VCaP (cell line): Measurements from ENCODE around the gene MAGI3.

Source experiments
- H3K27ac ChIP-seq: fragments of 450-650 bp; 2 replicates; pipeline ENCODE4 v1.5.1; 2017
- TF ChIP-seq, protein P1 (sequence below): fragments of 450-650 bp; conservative IDR thresholded peaks from 2 replicates; pipeline ENCODE4 v1.5.1; 2017; ENCODE audit warnings: mild to moderate bottlenecking, moderate library complexity

MAGI3 gene

DNA sequence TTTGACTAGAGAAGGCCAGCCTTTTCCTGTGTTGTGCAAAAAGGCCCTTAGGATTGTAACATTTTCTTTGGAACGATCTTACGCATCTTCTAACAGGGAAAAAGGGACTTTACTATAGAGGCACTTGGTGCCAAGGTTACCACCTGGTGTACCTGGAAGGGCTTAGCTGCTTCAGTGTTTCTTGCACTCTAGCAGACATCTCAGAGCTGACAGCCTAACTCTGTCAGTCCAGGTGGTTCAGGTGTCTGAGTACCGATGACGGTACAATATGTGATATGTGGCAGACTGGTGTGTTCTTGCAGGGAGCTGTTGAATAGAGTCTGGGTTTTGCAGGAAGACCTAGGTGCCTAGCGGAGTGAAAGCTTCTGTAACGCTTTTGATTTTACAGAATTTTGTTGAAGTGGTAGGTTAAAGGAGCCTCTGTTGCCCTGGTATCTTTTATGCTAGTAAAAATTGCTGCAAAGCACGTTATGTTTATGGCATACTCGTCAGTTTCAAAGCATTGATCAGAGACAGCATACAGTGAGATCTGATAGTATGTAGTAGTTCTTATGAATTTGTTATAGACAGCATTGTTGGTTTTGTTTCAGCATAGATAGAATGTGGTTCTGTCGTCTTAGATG lies 1.4 kb downstream of the MAGI3 start:
- TF ChIP-seq, protein P1, sequence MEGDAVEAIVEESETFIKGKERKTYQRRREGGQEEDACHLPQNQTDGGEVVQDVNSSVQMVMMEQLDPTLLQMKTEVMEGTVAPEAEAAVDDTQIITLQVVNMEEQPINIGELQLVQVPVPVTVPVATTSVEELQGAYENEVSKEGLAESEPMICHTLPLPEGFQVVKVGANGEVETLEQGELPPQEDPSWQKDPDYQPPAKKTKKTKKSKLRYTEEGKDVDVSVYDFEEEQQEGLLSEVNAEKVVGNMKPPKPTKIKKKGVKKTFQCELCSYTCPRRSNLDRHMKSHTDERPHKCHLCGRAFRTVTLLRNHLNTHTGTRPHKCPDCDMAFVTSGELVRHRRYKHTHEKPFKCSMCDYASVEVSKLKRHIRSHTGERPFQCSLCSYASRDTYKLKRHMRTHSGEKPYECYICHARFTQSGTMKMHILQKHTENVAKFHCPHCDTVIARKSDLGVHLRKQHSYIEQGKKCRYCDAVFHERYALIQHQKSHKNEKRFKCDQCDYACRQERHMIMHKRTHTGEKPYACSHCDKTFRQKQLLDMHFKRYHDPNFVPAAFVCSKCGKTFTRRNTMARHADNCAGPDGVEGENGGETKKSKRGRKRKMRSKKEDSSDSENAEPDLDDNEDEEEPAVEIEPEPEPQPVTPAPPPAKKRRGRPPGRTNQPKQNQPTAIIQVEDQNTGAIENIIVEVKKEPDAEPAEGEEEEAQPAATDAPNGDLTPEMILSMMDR = no peak
- H3K27ac ChIP-seq = peak overlapping the region; percentile 91

DNA sequence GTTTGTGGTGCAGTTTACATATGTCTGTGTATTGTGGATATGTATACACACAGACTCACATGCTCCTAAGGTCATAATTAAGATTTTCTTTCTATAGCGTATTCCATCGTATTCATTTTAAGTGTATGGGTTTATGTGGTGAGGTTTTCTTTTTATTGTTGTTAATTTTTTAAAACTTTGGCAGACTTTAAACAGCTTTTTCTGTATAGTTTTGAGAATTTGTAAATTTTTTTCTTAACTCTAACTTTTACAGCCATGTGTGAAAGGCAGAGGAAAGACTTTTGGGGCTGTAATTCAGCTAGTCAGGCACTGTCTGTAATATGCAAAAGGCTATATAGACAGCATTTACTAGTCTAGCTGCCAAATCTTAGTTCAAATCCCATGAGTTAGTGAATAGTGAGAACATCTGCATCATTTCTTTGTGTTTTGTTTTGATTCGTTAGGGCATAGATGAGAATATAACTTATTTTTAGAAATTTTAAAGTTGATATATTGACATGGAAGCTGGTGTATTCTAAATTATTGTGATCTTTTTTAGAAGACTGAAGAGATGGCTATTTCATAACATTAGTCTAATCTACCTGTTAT lies 2.3 kb downstream of the MAGI3 start:
- TF ChIP-seq, protein P1 = no peak
- H3K27ac ChIP-seq = peak overlapping the region; percentile 91

DNA sequence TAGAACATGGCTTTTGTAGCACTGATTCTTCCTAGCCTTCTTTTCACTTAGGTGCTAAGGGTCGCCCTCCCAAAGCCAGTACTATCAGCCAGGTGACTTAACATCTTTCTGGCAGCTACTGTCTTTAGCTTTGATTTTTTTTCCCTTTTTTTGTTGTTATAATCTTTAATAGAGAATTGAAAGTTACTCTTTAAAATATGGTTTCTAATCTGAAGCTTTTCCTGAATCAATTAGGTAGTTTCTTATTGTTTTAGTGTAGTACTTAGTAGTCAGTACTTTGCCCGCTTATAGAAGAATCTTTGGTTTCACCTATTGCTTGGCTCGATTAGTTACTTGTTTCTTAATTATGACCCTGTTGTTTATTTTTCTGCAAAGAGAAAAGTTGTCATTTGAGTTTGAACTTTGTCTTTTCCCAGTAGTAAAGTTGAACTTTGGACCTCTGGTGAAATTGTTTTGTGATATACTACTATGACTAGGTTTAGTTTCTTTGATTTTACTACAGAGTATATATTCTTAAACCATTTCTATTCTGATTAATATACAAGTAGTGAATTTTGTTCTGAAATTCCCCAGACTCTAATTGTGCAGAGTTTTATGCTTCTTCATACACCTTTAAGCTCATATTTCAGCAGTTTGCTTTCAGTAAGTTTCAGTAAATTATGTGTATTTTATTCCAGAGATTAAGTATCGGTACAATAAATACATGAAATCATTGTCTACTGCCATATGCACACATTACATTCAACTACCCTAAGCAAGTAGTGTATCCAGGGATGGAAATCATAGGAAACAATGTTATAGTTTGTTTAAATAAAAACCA lies 3.9 kb downstream of the MAGI3 start:
- no peak overlapping the region for H3K27ac ChIP-seq
- TF ChIP-seq, protein P1 = no peak

DNA sequence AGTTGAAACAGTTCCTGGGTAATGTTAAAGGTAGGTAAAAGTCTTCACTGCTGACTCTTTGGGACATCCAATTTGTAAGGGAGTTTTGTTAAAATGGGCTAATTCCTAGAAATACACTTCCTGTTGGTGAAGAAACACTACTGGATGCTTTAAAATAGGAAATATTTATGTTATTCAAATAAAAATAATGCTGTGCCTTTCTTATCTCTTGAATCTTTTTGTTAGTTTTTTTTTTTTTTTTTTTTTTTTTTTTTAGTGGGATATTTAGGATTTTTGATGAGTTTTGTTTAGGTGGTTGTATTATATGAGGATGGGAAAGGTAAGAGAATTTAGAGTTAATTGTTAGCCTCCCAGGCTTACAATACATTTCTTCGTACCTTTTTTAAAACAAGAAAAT lies 4.5 kb downstream of the MAGI3 start:
- TF ChIP-seq, protein P1 = no peak
- H3K27ac ChIP-seq = no peak overlapping the region

DNA sequence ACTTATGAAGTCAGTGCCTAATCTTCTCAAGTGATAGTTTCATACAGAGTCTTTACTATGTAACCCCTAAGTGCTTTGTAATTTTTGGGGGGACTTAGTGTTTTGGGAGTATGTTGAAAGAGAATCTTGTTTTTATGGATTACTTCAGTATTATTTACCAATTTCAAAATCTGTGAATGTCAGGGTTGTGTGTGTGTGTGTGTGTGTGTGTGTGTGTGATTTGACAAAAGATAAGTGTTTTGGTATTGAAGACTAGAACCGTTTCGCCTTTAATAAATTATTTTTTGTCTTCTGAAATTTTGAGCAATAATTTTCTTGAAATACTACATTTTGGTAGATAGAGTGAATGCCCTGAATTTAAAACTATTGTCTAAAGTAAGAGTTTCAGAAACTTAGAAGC lies 5.8 kb downstream of the MAGI3 start:
- H3K27ac ChIP-seq = no peak overlapping the region
- TF ChIP-seq, protein P1 = no peak

DNA sequence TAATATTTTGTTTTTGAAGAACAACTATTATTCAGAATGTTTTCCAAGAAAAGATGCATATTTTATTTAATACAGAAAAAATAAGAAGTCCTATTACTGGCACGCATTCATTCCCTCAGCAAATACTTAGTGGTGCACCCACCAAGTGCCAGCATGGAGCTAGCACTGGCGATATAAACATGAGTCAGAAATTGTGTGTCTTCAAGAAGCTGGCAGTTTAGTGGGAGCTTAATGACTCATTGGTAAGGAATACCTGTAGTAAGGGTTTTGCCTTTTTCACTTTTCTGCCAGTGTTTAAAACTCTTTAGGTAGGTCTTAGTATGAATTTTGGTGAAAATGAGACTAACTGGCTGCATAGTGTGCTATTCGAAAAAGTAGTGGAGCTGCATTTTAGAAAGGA lies 6.3 kb downstream of the MAGI3 start:
- TF ChIP-seq, protein P1 = no peak
- H3K27ac ChIP-seq = no peak overlapping the region

DNA sequence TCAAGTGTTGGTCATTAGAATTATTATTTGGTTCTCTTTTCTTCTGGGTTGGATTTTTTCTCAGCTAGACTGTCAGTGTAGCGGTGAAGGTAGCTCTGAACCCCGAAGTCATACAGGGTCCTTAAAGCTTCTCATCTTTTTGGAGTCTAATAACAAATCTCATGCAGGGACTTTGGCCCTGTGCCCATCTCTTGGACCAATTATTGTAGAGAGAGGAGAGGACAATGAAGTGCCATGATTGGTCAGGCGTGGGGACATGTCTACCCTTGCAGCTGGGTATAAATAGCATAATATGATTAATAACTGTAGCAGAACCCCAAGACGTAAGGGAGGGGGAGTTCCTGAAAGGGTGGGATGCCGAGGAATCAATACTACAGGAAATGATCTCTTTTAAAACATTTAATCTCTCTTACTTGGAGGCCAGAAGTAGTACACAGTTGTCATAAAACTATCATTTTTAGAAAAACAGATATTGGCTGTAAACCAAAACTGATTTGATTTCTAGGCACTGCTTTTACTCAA lies 8.8 kb downstream of the MAGI3 start:
- H3K27ac ChIP-seq = no peak overlapping the region
- TF ChIP-seq, protein P1 = no peak
